Endothelial cell of umbilical vein (primary cell): Measurements from ENCODE around the gene NDUFA13. TPM values are rescaled to one million over a fixed set of nuclear protein-coding genes. Genes with fewer than 3 reads are reported as not detected.

Source experiments
- BruUV-seq: library from RNA; stranded (reverse); fragments of 400-500 nt; replicated peaks from 2 replicates; lab custom pipeline; 2021; lab: Mats Ljungman, UMichigan
- CTCF ChIA-PET: fragments of 300-600, 350-600 bp; sonication (Branson Sonifier 250); formaldehyde crosslinking; loops from one replicate; lab custom pipeline; 2021; ENCODE audit warnings: antibody characterized with exemption, inconsistent platforms; lab: Charles Lee
- POLR2A ChIA-PET: fragments of 300-600, 350-600 bp; sonication (Branson Sonifier 250); formaldehyde crosslinking; loops from one replicate; lab custom pipeline; 2021; ENCODE audit warnings: antibody characterized with exemption, inconsistent platforms; lab: Charles Lee
- DNase-seq: peaks from one replicate; pipeline ENCODE4 v3.0.0-alpha.2; 2011; ENCODE audit warnings: low read depth, low spot score
- FAIRE-seq: peaks from 2 replicates; lab custom pipeline; 2011; peaks lifted over from hg19 to GRCh38; lab: Jason Lieb, UNC
- H2AFZ ChIP-seq: 2 replicates; pipeline ENCODE4 v1.6.0; 2012; ENCODE audit warnings: low read depth, low read length, control low read depth, inconsistent platforms
- H3K27ac ChIP-seq: 2 replicates; pipeline ENCODE4 v1.5.1; 2011; ENCODE audit warnings: low read depth, mild to moderate bottlenecking, control low read depth, low read length, moderate library complexity; ENCODE audit not compliant: insufficient read depth
- H3K27me3 ChIP-seq, 2 experiments: 2 replicates each; pipeline versions ENCODE4 v1.6.0 to v1.6.1; 2011; ENCODE audit warnings: low read length in 2 of 2, mixed read lengths in 1 of 2; ENCODE audit not compliant: control insufficient read depth in 2 of 2, insufficient read depth in 2 of 2
- H3K36me3 ChIP-seq, 2 experiments: 2 replicates in 1 of 2; 3 replicates in 1 of 2; pipeline ENCODE4 v1.5.1; 2011; ENCODE audit warnings: low read length in 2 of 2, mild to moderate bottlenecking in 1 of 2, moderate library complexity in 1 of 2; ENCODE audit not compliant: control insufficient read depth in 2 of 2, insufficient read depth in 2 of 2; ENCODE audit errors: extremely low read depth in 1 of 2
- H3K4me1 ChIP-seq: 3 replicates; pipeline ENCODE4 v1.5.1; 2011; ENCODE audit warnings: mild to moderate bottlenecking, low read length; ENCODE audit not compliant: control insufficient read depth, insufficient read depth; ENCODE audit errors: extremely low read depth
- H3K4me2 ChIP-seq: 2 replicates; pipeline ENCODE4 v1.6.1; 2011; ENCODE audit warnings: low read length, control low read depth, mixed read lengths; ENCODE audit not compliant: insufficient read depth
- H3K4me3 ChIP-seq, 3 experiments: fragments of 200-600 bp in 1 of 3; sonication (generic), shearing (Covaris generic) in 1 of 3; replicated peaks in 1 of 3; 2 replicates each; pipeline ENCODE4 v1.5.1; 2011 to 2016; ENCODE audit warnings: control low read depth in 3 of 3, low read length in 3 of 3, mild to moderate bottlenecking in 2 of 3, inconsistent platforms in 1 of 3, low read depth in 1 of 3, moderate library complexity in 1 of 3; ENCODE audit not compliant: insufficient read depth in 1 of 3
- H3K79me2 ChIP-seq: 2 replicates; pipeline ENCODE4 v1.6.0; 2012; ENCODE audit warnings: low read length, inconsistent platforms; ENCODE audit not compliant: control insufficient read depth, insufficient read depth
- H3K9ac ChIP-seq: replicated peaks from 2 replicates; pipeline ENCODE3; 2011; ENCODE audit warnings: low read length, control low read depth; ENCODE audit not compliant: insufficient read depth; ENCODE audit errors: extremely low read depth
- H3K9me1 ChIP-seq: replicated peaks from 3 replicates; pipeline ENCODE4 v1.6.0; 2011; ENCODE audit warnings: mild to moderate bottlenecking, low read length; ENCODE audit not compliant: control insufficient read depth, insufficient read depth; ENCODE audit errors: extremely low read depth
- H3K9me3 ChIP-seq: replicated peaks from 2 replicates; pipeline ENCODE4 v1.5.1; 2012; ENCODE audit warnings: low read length, inconsistent platforms; ENCODE audit not compliant: control insufficient read depth, insufficient read depth
- H4K20me1 ChIP-seq: replicated peaks from 2 replicates; pipeline ENCODE3; 2011; ENCODE audit warnings: mild to moderate bottlenecking, low read length; ENCODE audit not compliant: control insufficient read depth, insufficient read depth; ENCODE audit errors: extremely low read depth
- CTCF ChIP-seq, 2 donors: IDR thresholded peaks; 1 replicate in 1 of 2; 2 replicates in 1 of 2; pipeline ENCODE4 v1.5.1; 2011; ENCODE audit warnings: low read length in 2 of 2, mild to moderate bottlenecking in 2 of 2, moderate library complexity in 2 of 2, control low read depth in 1 of 2, inconsistent platforms in 1 of 2, low read depth in 1 of 2; ENCODE audit not compliant: insufficient read depth in 1 of 2; ENCODE audit errors: extremely low read depth in 1 of 2
- GATA2 ChIP-seq: IDR thresholded peaks from 2 replicates; pipeline ENCODE4 v1.7.0; 2011; ENCODE audit warnings: low read depth, mild to moderate bottlenecking, moderate library complexity, mixed read lengths, low read length; ENCODE audit not compliant: insufficient read length, insufficient read depth
- dilution Hi-C: fragments of 300-500 bp; cut with MboI; formaldehyde crosslinking; loops from one replicate; pipeline ENCODE4 v1.15.0; 2019; ENCODE audit warnings: low sequenced_read_pairs; ENCODE audit not compliant: extremely low pct_ligation_motif_present
- intact Hi-C: fragments of 100-400 bp; cut with micrococcal nuclease; formaldehyde crosslinking; loops from one replicate; pipeline ENCODE4 v1.10.0; 2022
- polyA plus RNA-seq, 4 experiments: library from polyadenylated mRNA; depleted of rRNA in 3 of 4; stranded (reverse) in 3 of 4; unstranded in 1 of 4; fragments of >200 nt; gene quantifications; 2 replicates each; pipeline versions ENCODE4 v1.2.1 to v1.2.3, GENCODE V29; 2011 to 2012; ENCODE audit warnings: missing spikeins in 1 of 4
- total RNA-seq: library from RNA; stranded (reverse); gene quantifications from 2 replicates; pipeline ENCODE4 v1.2.3, GENCODE V29; 2021

Gene NDUFA13
- total and polyA plus RNA-seq, 2 donors (not counting 3 experiments of a cell fraction or from before 2014, with no cell fraction given): 246 to 799 TPM

DNA sequence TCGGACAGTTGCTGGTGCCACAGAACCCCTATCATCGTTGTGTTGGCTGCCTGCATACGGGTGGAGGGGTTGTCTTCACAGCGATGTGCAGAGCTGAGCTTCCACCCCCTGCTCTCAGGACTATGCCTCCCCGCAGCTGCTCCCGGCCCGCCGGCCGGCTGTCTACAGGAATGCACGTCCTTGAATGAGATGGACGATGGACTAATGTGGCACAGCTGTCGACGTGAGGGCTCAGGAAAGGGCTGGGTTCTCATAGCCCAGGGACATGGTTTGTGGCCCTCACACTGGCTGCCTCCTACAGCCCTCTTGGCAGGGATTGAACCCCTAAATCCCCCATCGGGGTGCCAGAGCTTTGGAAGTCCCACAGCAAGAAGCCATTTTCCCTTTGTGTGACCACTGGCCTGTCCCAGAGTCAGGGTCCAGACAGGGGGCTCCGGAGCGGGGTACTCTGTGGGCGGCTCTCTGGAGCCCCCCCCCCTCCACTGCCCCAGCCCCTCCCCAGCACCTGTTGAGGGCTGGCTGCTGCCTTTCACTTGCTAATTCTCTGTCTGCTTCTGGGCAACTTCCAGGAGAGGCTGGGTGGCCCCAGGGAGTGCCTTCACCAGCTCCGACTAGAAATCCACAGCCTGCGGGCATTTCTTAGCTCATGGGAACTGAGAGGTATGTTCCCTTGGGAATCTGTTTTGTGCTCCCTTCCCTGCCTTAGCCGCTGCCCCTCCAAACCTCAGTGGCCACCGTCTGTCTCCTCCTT is 40.8 kb upstream of the NDUFA13 start:
- Histone ChIP-seq H3K4me3 (no peak overlapping the region), H4K20me1 (no peaks in the 10 kb centered on the region), H3K4me2 (no peak overlapping the region), H3K79me2 (peaks cover 91% of the 10 kb centered on the region), H3K9ac (no peak overlapping the region), H3K27me3 (no peaks in the 10 kb centered on the region), H3K4me1 (no peaks in the 10 kb centered on the region), H2AFZ (no peak overlapping the region), H3K9me3 (no peaks in the 10 kb centered on the region), H3K36me3 (peaks cover 2 to 5% of the 10 kb centered on the region in 2 experiments), H3K27ac (no peak overlapping the region), H3K9me1 (no peaks in the 10 kb centered on the region)
- no peak for FAIRE-seq
- no TSS peak for BruUV-seq
- intact Hi-C loops: no loop called here
- no peak for TF ChIP-seq CTCF (IDR thresholded peaks at IDR 0.05; ENCODE audit: extremely low read depth in 1 of 2, insufficient read depth in 1 of 2, low read depth in 1 of 2, low read length in 2 of 2)
- TF ChIP-seq GATA2: no peak
- CTCF ChIA-PET: interaction anchor here (0.6 to 1.5 kb wide), 10 partner anchors 13 to 111 kb away, joined by 3 to 7 read pairs (median 4); partner anchors contain the start of gene GATAD2A
- POLR2A ChIA-PET: interaction anchor here (0.7 kb wide), 1 partner anchor 90 kb away, joined by 3 read pairs; no protein-coding TSS in a partner anchor
- no peak for DNase-seq
- dilution Hi-C loops: no loop called here
